H9 (cell line): ENCODE data around the gene RPS13. TPM values are rescaled to one million over a fixed set of nuclear protein-coding genes. Genes with fewer than 3 reads are reported as not detected.

ENCODE experiments used
- DNase-seq: peaks from one replicate; pipeline ENCODE4 v3.0.0-alpha.2; 2017
- H2AFZ ChIP-seq: one replicate; pipeline ENCODE4 v1.6.1; 2013; ENCODE audit warnings: mild to moderate bottlenecking, low read length, control low read depth, moderate library complexity
- H2AK5ac ChIP-seq: 2 replicates; pipeline ENCODE4 v1.6.1; 2013; ENCODE audit warnings: low read length, control low read depth, mixed read lengths; ENCODE audit not compliant: insufficient read length
- H2BK120ac ChIP-seq: one replicate; pipeline ENCODE4 v1.6.1; 2013; ENCODE audit warnings: low read depth, mild to moderate bottlenecking, low read length, control low read depth, inconsistent platforms; ENCODE audit not compliant: poor library complexity, severe bottlenecking
- H2BK12ac ChIP-seq: 2 replicates; pipeline ENCODE4 v1.6.1; 2013; ENCODE audit warnings: low read length, control low read depth, mixed read lengths, low read depth; ENCODE audit not compliant: insufficient read length
- H2BK15ac ChIP-seq: 2 replicates; pipeline ENCODE4 v1.6.1; 2013; ENCODE audit warnings: low read depth, low read length, control low read depth
- H2BK20ac ChIP-seq: one replicate; pipeline ENCODE4 v1.6.1; 2013; ENCODE audit warnings: low read depth, mild to moderate bottlenecking, low read length, control low read depth, inconsistent platforms; ENCODE audit not compliant: poor library complexity, severe bottlenecking
- H2BK5ac ChIP-seq: 2 replicates; pipeline ENCODE4 v1.6.1; 2013; ENCODE audit warnings: low read length, control low read depth, mixed read lengths; ENCODE audit not compliant: insufficient read length
- H3K14ac ChIP-seq: 2 replicates; pipeline ENCODE4 v1.6.1; 2013; ENCODE audit warnings: low read length, control low read depth; ENCODE audit not compliant: insufficient read depth
- H3K18ac ChIP-seq: 2 replicates; pipeline ENCODE4 v1.6.1; 2013; ENCODE audit warnings: low read depth, mild to moderate bottlenecking, mixed read lengths, low read length, control low read depth; ENCODE audit not compliant: insufficient read length
- H3K23ac ChIP-seq: 2 replicates; pipeline ENCODE4 v1.6.1; 2013; ENCODE audit warnings: low read length, control low read depth, mixed read lengths, low read depth; ENCODE audit not compliant: insufficient read length
- H3K23me2 ChIP-seq: 2 replicates; pipeline ENCODE4 v1.6.1; 2013; ENCODE audit warnings: low read depth, mild to moderate bottlenecking, mixed read lengths, low read length, control low read depth; ENCODE audit not compliant: insufficient read length, poor library complexity, severe bottlenecking
- H3K27ac ChIP-seq: 2 replicates; pipeline ENCODE4 v1.5.1; 2013; ENCODE audit warnings: low read length, control low read depth, mixed read lengths, low read depth; ENCODE audit not compliant: insufficient read length
- H3K27me3 ChIP-seq: 2 replicates; pipeline ENCODE4 v1.6.1; 2013; ENCODE audit warnings: low read length, control low read depth, inconsistent platforms; ENCODE audit not compliant: insufficient read depth
- H3K4ac ChIP-seq: 2 replicates; pipeline ENCODE4 v1.6.1; 2013; ENCODE audit warnings: low read depth, mild to moderate bottlenecking, control low read depth, inconsistent platforms, low read length, moderate library complexity
- H3K4me1 ChIP-seq: 2 replicates; pipeline ENCODE4 v1.6.1; 2013; ENCODE audit warnings: low read length, control low read depth, inconsistent platforms; ENCODE audit not compliant: insufficient read depth
- H3K4me2 ChIP-seq: 2 replicates; pipeline ENCODE4 v1.6.1; 2013; ENCODE audit warnings: low read length, control low read depth, mixed read lengths; ENCODE audit not compliant: insufficient read length, insufficient read depth
- H3K56ac ChIP-seq: 2 replicates; pipeline ENCODE4 v1.6.1; 2013; ENCODE audit warnings: low read depth, mild to moderate bottlenecking, mixed read lengths, low read length, control low read depth; ENCODE audit not compliant: insufficient read length
- H3K79me1 ChIP-seq: 2 replicates; pipeline ENCODE4 v1.6.1; 2013; ENCODE audit warnings: low read depth, mild to moderate bottlenecking, moderate library complexity, low read length, control low read depth, inconsistent platforms; ENCODE audit not compliant: insufficient read depth, poor library complexity, severe bottlenecking
- H3K79me2 ChIP-seq: 2 replicates; pipeline ENCODE4 v1.6.1; 2013; ENCODE audit warnings: low read length, control low read depth, inconsistent platforms; ENCODE audit not compliant: insufficient read depth
- H3K9ac ChIP-seq: 2 replicates; pipeline ENCODE4 v1.6.1; 2013; ENCODE audit warnings: low read length, control low read depth, mixed read lengths; ENCODE audit not compliant: insufficient read length; ENCODE audit errors: extremely low read depth
- H3K9me3 ChIP-seq: one replicate; pipeline ENCODE4 v1.6.1; 2013; ENCODE audit warnings: low read depth, low read length, inconsistent platforms; ENCODE audit not compliant: control insufficient read depth
- H3T11ph ChIP-seq: one replicate; pipeline ENCODE4 v1.6.1; 2013; ENCODE audit warnings: mild to moderate bottlenecking, low read length, control low read depth, inconsistent platforms
- H4K20me1 ChIP-seq: one replicate; pipeline ENCODE4 v1.6.1; 2013; ENCODE audit not compliant: control insufficient read depth, insufficient read length, insufficient read depth
- H4K5ac ChIP-seq: 2 replicates; pipeline ENCODE4 v1.6.1; 2013; ENCODE audit warnings: low read depth, mild to moderate bottlenecking, mixed read lengths, low read length, control low read depth; ENCODE audit not compliant: insufficient read length
- H4K8ac ChIP-seq: replicated peaks from 2 replicates; pipeline ENCODE4 v1.6.1; 2013; ENCODE audit warnings: low read length, control low read depth, mixed read lengths, low read depth; ENCODE audit not compliant: insufficient read length
- H4K91ac ChIP-seq: 2 replicates; pipeline ENCODE4 v1.6.1; 2013; ENCODE audit warnings: low read depth, mild to moderate bottlenecking, moderate library complexity, mixed read lengths, low read length, control low read depth; ENCODE audit not compliant: insufficient read length
- H3K27ac Mint-ChIP-seq, 3 experiments: 2 replicates in 2 of 3; 3 replicates in 1 of 3; pipeline ENCODE4 v1.8.0; 2020 to 2021; ENCODE audit warnings: mixed read lengths in 3 of 3, mild to moderate bottlenecking in 1 of 3, moderate library complexity in 1 of 3
- H3K27me3 Mint-ChIP-seq: 2 replicates; pipeline ENCODE4 v1.8.0; 2021; ENCODE audit warnings: low read depth, mild to moderate bottlenecking, moderate library complexity, mixed read lengths
- H3K36me3 Mint-ChIP-seq, 3 experiments: 2 replicates in 2 of 3; 3 replicates in 1 of 3; pipeline ENCODE4 v1.8.0; 2020 to 2021; ENCODE audit warnings: low read depth in 3 of 3, mixed read lengths in 3 of 3; ENCODE audit not compliant: insufficient read depth in 1 of 3
- H3K4me1 Mint-ChIP-seq, 2 experiments: 2 replicates each; pipeline ENCODE4 v1.8.0; 2020; ENCODE audit warnings: mixed read lengths in 2 of 2
- H3K4me3 Mint-ChIP-seq, 2 experiments: 2 replicates in 1 of 2; 3 replicates in 1 of 2; pipeline ENCODE4 v1.8.0; 2020 to 2021; ENCODE audit warnings: mild to moderate bottlenecking in 2 of 2, mixed read lengths in 2 of 2, moderate library complexity in 1 of 2
- H3K9me3 Mint-ChIP-seq, 2 experiments: 2 replicates in 1 of 2; 3 replicates in 1 of 2; pipeline ENCODE4 v1.8.0; 2020; ENCODE audit warnings: mild to moderate bottlenecking in 2 of 2, mixed read lengths in 2 of 2, moderate library complexity in 1 of 2
- WGBS: extraction: QIAGEN DNeasy Blood & Tissue Kit; methylation state at CpG from one replicate; pipeline ENCODE4 v1.1.7; 2013; ENCODE audit warnings: missing lambda C conversion rate, low lambda C conversion rate, mixed read lengths; ENCODE audit not compliant: insufficient read length; ENCODE audit errors: extremely low coverage; 5-methylcytosine and 5-hydroxymethylcytosine counted together
- total RNA-seq: library from RNA; stranded (reverse); gene quantifications from 2 replicates; pipeline ENCODE4 v1.2.1, GENCODE V29; 2021
- TF ChIP-seq, protein P1 (sequence below): fragments of 200-600 bp; sonication (generic); conservative IDR thresholded peaks from 3 replicates; pipeline ENCODE4 v1.8.0; 2021; ENCODE audit warnings: antibody characterized with exemption, mild to moderate bottlenecking

RPS13 gene
- total RNA-seq, 1 experiment from 2014 or later, result 1,469 TPM

DNA sequence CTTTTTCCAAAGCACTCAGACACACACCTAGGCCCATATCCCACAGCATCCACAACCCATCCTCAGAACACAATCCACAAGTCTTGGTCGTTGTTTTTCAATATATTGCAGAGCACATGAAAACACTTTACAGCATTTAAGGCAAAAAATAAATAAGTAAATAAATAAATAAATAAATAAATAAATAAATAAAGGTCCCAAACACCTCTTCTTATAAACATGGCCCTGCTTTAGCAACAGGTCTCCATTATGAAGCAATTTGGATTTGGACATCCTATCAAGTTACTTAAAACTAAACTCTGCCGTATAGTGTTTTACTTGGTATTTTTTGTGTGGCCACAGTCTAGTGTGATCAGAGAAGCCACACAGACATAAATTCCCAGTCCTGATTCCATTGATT, 52.5 kb downstream of the RPS13 start:
- Histone ChIP-seq H3K4ac (no peak overlapping the region), H3K27me3 (no peaks in the 10 kb centered on the region), H3K4me1 (no peaks in the 10 kb centered on the region; the same call in 1 of the 2 replicates), H3K23ac (no peak overlapping the region), H3K27ac (no peak overlapping the region), H3K18ac (no peak overlapping the region), H4K8ac (no peak overlapping the region), H2AK5ac (no peak overlapping the region), H2BK15ac (no peak overlapping the region), H3K79me2 (no peaks in the 10 kb centered on the region), H3K9me3 (no peaks in the 10 kb centered on the region), H2BK12ac (no peak overlapping the region), H2BK20ac (no peak overlapping the region), H3K9ac (no peak overlapping the region), H2BK120ac (no peak overlapping the region), H4K5ac (no peak overlapping the region), H2BK5ac (no peak overlapping the region), H3K79me1 (no peaks in the 10 kb centered on the region), H4K20me1 (no peaks in the 10 kb centered on the region), H3K14ac (no peak overlapping the region), H3K56ac (no peak overlapping the region), H3K23me2 (no peaks in the 10 kb centered on the region), H4K91ac (no peak overlapping the region), H2AFZ (no peak overlapping the region), H3T11ph (no peak overlapping the region), H3K4me2 (no peak overlapping the region)
- H3K27me3 Mint-ChIP-seq, result no peaks in the 10 kb centered on the region
- peaks cover 7 to 8% of the 10 kb centered on the region in 2 experiments for H3K4me1 Mint-ChIP-seq
- no CpG with 5 or more reads among the region's 2 CpGs for WGBS
- H3K36me3 Mint-ChIP-seq, result peaks cover 0 to 9% (median 3%) of the 10 kb centered on the region in 3 experiments; a peak in 5 of 7 replicates
- DNase-seq, result no peak
- H3K4me3 Mint-ChIP-seq, result no peak overlapping the region
- H3K9me3 Mint-ChIP-seq, result no peaks in the 10 kb centered on the region; a peak in 2 of 5 replicates
- H3K27ac Mint-ChIP-seq, result no peak overlapping the region; a peak in 1 of 7 replicates
- TF ChIP-seq, protein P1, sequence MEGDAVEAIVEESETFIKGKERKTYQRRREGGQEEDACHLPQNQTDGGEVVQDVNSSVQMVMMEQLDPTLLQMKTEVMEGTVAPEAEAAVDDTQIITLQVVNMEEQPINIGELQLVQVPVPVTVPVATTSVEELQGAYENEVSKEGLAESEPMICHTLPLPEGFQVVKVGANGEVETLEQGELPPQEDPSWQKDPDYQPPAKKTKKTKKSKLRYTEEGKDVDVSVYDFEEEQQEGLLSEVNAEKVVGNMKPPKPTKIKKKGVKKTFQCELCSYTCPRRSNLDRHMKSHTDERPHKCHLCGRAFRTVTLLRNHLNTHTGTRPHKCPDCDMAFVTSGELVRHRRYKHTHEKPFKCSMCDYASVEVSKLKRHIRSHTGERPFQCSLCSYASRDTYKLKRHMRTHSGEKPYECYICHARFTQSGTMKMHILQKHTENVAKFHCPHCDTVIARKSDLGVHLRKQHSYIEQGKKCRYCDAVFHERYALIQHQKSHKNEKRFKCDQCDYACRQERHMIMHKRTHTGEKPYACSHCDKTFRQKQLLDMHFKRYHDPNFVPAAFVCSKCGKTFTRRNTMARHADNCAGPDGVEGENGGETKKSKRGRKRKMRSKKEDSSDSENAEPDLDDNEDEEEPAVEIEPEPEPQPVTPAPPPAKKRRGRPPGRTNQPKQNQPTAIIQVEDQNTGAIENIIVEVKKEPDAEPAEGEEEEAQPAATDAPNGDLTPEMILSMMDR, result no peak

Other genes with a start within 250 kb of the RPS13 start
- 17.5 and 21.0 TPM in 2 replicates for gene PLEKHA7, start 63.3 kb downstream of the RPS13 start, total RNA-seq
- 75.8 and 82.6 TPM in 2 replicates for gene PIK3C2A, start 130.3 kb upstream of the RPS13 start, total RNA-seq
- 29.1 and 33.0 TPM in 2 replicates for gene NUCB2, start 199.1 kb upstream of the RPS13 start, total RNA-seq